Spleen (tissue), 11 donors: Measurements from ENCODE around the gene RAB3D. TPM values are rescaled to one million over a fixed set of nuclear protein-coding genes. Genes with fewer than 3 reads are reported as not detected.
A peak's percentile ranks its signal among the peaks of the same experiment; 100 is the strongest.

Experiments
- DNase-seq: peaks from one replicate; pipeline ENCODE4 v3.0.0-alpha.2; 2020
- H3K27ac ChIP-seq, 8 donors: fragments of 200-600 bp; sonication (generic) in 7 of 8; 1 replicate in 4 of 8; 2 replicates in 4 of 8; pipeline versions ENCODE4 v1.5.0 to v1.8.0; 2016 to 2021; ENCODE audit warnings: inconsistent platforms in 4 of 8, mild to moderate bottlenecking in 4 of 8, moderate library complexity in 1 of 8
- H3K27me3 ChIP-seq, 7 donors: fragments of 200-600 bp; sonication (generic) in 6 of 7; replicated peaks in 1 of 7; 1 replicate in 4 of 7; 2 replicates in 3 of 7; pipeline versions ENCODE4 v1.5.0 to v1.8.0; 2016 to 2021; ENCODE audit warnings: inconsistent platforms in 3 of 7, mild to moderate bottlenecking in 1 of 7
- H3K36me3 ChIP-seq, 6 donors: fragments of 200-600 bp; sonication (generic) in 5 of 6; 1 replicate in 4 of 6; 2 replicates in 2 of 6; pipeline versions ENCODE4 v1.5.0 to v1.8.0; 2016 to 2021; ENCODE audit warnings: inconsistent platforms in 2 of 6
- H3K4me1 ChIP-seq, 6 donors: fragments of 200-600 bp; sonication (generic) in 5 of 6; 1 replicate in 3 of 6; 2 replicates in 3 of 6; pipeline versions ENCODE4 v1.5.0 to v1.8.0; 2016 to 2021; ENCODE audit warnings: inconsistent platforms in 3 of 6
- H3K4me3 ChIP-seq, 8 donors: fragments of 200-600 bp; sonication (generic) in 7 of 8; 1 replicate in 4 of 8; 2 replicates in 4 of 8; pipeline versions ENCODE4 v1.5.0 to v1.8.0; 2016 to 2021; ENCODE audit warnings: inconsistent platforms in 4 of 8, mild to moderate bottlenecking in 4 of 8, moderate library complexity in 2 of 8
- H3K9me3 ChIP-seq, 8 donors: fragments of 200-600 bp; sonication (generic) in 7 of 8; 1 replicate in 4 of 8; 2 replicates in 4 of 8; pipeline versions ENCODE4 v1.5.0 to v1.8.0; 2016 to 2021; ENCODE audit warnings: inconsistent platforms in 4 of 8
- CTCF ChIP-seq, 11 experiments: fragments of 200-600 bp in 7 of 11; fragments of 450-650 bp in 4 of 11; sonication (generic) in 4 of 11; IDR thresholded peaks in 8 of 11; conservative IDR thresholded peaks in 3 of 11; 1 replicate in 7 of 11; 2 replicates in 4 of 11; pipeline versions ENCODE4 v1.4.0 to v1.8.0; 2016 to 2021; ENCODE audit warnings: antibody characterized with exemption in 11 of 11, inconsistent platforms in 4 of 11, mild to moderate bottlenecking in 1 of 11
- POLR2A ChIP-seq, 3 donors: fragments of 450-650 bp; IDR thresholded peaks; one replicate each; pipeline ENCODE4 v1.5.1; 2017; ENCODE audit warnings: antibody characterized with exemption in 3 of 3, mild to moderate bottlenecking in 1 of 3
- POLR2AphosphoS5 ChIP-seq, 3 donors: sonication (generic); formaldehyde crosslinking; IDR thresholded peaks; one replicate each; pipeline ENCODE4 v1.5.1; 2017; ENCODE audit warnings: antibody characterized with exemption in 3 of 3
- WGBS, 5 donors: extraction: QIAGEN DNeasy Blood & Tissue Kit in 3 of 5; methylation state at CpG; one replicate each; pipeline versions ENCODE4 v1.1.5 to v1.1.7; 2013 to 2018; 5-methylcytosine and 5-hydroxymethylcytosine counted together
- intact Hi-C: fragments of 100-400 bp; cut with DNase I; formaldehyde crosslinking; loops from one replicate; pipeline ENCODE4 v1.15.0; 2023; ENCODE audit warnings: low total_unique reads
- polyA plus RNA-seq, 3 donors: library from polyadenylated mRNA; stranded (reverse); fragments of 200-250 nt; gene quantifications; one replicate each; pipeline ENCODE4 v1.2.1, GENCODE V29; 2013
- total RNA-seq, 7 donors: library from RNA; depleted of rRNA in 3 of 7; stranded (reverse); fragments of >200 nt in 3 of 7; fragmentation: NEBNext Ultra II Directional in 4 of 7; extraction: Animal tissue kit (Norgen Biotek cat#: 25700) in 4 of 7; gene quantifications; one replicate each; pipeline versions ENCODE4 v1.1.0 to v1.2.1, GENCODE V29; 2016 to 2021
- donor health status: healthy with polysubstance abuse.
- donor health status: DM: no; HTN: no; CAD: no; lungs with moderate emphysema.
- donor health status: DM: no; HTN: no; CAD: no.
- donor health status: Bipolar disorder and iron deficiency.
- donor health status: healthy.
- donor health status: DM: no; HTN: no; CAD: no.
- donor health status: DM: yes; HTN: yes; CAD: no.

The RAB3D gene
- total and polyA plus RNA-seq, 10 donors: 2.5 to 51.3 (median 33.5) TPM

- H3K4me1 ChIP-seq: peaks cover 31 to 54% (median 40%) of the 10 kb centered on the region in 6 donors
- TF ChIP-seq POLR2AphosphoS5 (IDR thresholded peaks at IDR 0.05) (no peak), CTCF (IDR thresholded peaks at IDR 0.05 in 8 of 11, conservative IDR thresholded peaks at IDR 0.05 in 3 of 11) (no peak)
- peaks cover 0 to 40% (median 4%) of the 10 kb centered on the region in 6 donors for H3K36me3 ChIP-seq
- peak overlapping the region; percentile 91 to 100 (median 96) for H3K27ac ChIP-seq
- intact Hi-C loops: no loop called here
- DNase-seq: no peak
- no peaks in the 10 kb centered on the region for H3K27me3 ChIP-seq
- WGBS, 5 donors: 16 to 35% (median 20%) methylated on average over 11 of the region's 11 CpGs
- peak overlapping the region; percentile 39 to 73 (median 60) for H3K4me3 ChIP-seq
- H3K9me3 ChIP-seq: no peaks in the 10 kb centered on the region
Observed at GRCh38 chr19:11373885-11374432, 34.5 kb upstream of the RAB3D start.

GRCh38 chr19:11373166-11373884 lies 33.9 kb upstream of the RAB3D start:
- WGBS, 5 donors: 53 to 59% (median 56%) methylated on average over 10 of the region's 10 CpGs
- Histone ChIP-seq H3K9me3 (no peaks in the 10 kb centered on the region), H3K27me3 (no peaks in the 10 kb centered on the region), H3K27ac (peak overlapping the region in 3 of 8 donors; percentile 95 to 97 (median 95)), H3K4me3 (peak overlapping the region in 3 of 8 donors; percentile 57 to 72 (median 62)), H3K36me3 (peaks cover 0 to 40% (median 5%) of the 10 kb centered on the region in 6 donors), H3K4me1 (peaks cover 31 to 48% (median 38%) of the 10 kb centered on the region in 6 donors)
- no peak for TF ChIP-seq POLR2A (IDR thresholded peaks at IDR 0.05)
- TF ChIP-seq POLR2AphosphoS5 (IDR thresholded peaks at IDR 0.05): no peak
- intact Hi-C loops: no loop called here
- no peak for DNase-seq

GRCh38 chr19:11370744-11371143 lies 31.3 kb upstream of the RAB3D start:
- peaks cover 0 to 58% (median 8%) of the 10 kb centered on the region in 6 donors for H3K36me3 ChIP-seq
- H3K4me3 ChIP-seq: no peak overlapping the region
- no peak for DNase-seq
- no peaks in the 10 kb centered on the region for H3K27me3 ChIP-seq
- WGBS, 5 donors: 86 to 94% (median 92%) methylated on average over 2 of the region's 2 CpGs
- peaks cover 8 to 22% (median 12%) of the 10 kb centered on the region in 6 donors for H3K4me1 ChIP-seq
- no peaks in the 10 kb centered on the region for H3K9me3 ChIP-seq
- intact Hi-C loops: no loop called here
- H3K27ac ChIP-seq: no peak overlapping the region
- TF ChIP-seq CTCF (IDR thresholded peaks at IDR 0.05 in 8 of 11, conservative IDR thresholded peaks at IDR 0.05 in 3 of 11): no peak
- no peak for TF ChIP-seq POLR2AphosphoS5 (IDR thresholded peaks at IDR 0.05)
- no peak for TF ChIP-seq POLR2A (IDR thresholded peaks at IDR 0.05)

GRCh38 chr19:11367528-11367927 lies 28.1 kb upstream of the RAB3D start:
- H3K4me1 ChIP-seq: peaks cover 0 to 4% (median under 1%) of the 10 kb centered on the region in 6 donors
- WGBS, 5 donors: 70 to 89% (median 75%) methylated on average over 2 of the region's 2 CpGs
- H3K4me3 ChIP-seq: no peak overlapping the region
- no peak for DNase-seq
- H3K27me3 ChIP-seq: no peaks in the 10 kb centered on the region
- H3K9me3 ChIP-seq: no peaks in the 10 kb centered on the region
- no peak for TF ChIP-seq CTCF (IDR thresholded peaks at IDR 0.05 in 8 of 11, conservative IDR thresholded peaks at IDR 0.05 in 3 of 11)
- no peak for TF ChIP-seq POLR2A (IDR thresholded peaks at IDR 0.05)
- TF ChIP-seq POLR2AphosphoS5 (IDR thresholded peaks at IDR 0.05): no peak
- peaks cover 0 to 90% (median 21%) of the 10 kb centered on the region in 6 donors for H3K36me3 ChIP-seq
- H3K27ac ChIP-seq: no peak overlapping the region
- intact Hi-C loops: no loop called here
